Testis (tissue), 3 donors: ENCODE data around the gene SOX6. TPM values are rescaled to one million over a fixed set of nuclear protein-coding genes. Genes with fewer than 3 reads are reported as not detected.

Experiments
- DNase-seq: peaks from one replicate; pipeline ENCODE4 v3.0.0-alpha.2; 2019
- H3K27ac ChIP-seq, 2 donors: fragments of 200-600 bp; sonication (generic); one replicate each; pipeline ENCODE4 v1.5.1; 2019
- H3K27me3 ChIP-seq: fragments of 200-600 bp; sonication (generic); one replicate; pipeline ENCODE4 v1.5.1; 2019
- H3K36me3 ChIP-seq: fragments of 200-600 bp; sonication (generic); one replicate; pipeline ENCODE4 v1.5.1; 2017; ENCODE audit warnings: low read depth; ENCODE audit errors: missing control alignments
- H3K4me1 ChIP-seq: fragments of 200-600 bp; sonication (generic); one replicate; pipeline ENCODE4 v1.5.1; 2019
- H3K4me3 ChIP-seq, 2 donors: fragments of 200-600 bp; sonication (generic); one replicate each; pipeline ENCODE4 v1.5.1; 2017 to 2019
- H3K9me3 ChIP-seq: fragments of 200-600 bp; sonication (generic); one replicate; pipeline ENCODE4 v1.5.1; 2017
- POLR2A ChIP-seq: fragments of 450-650 bp; IDR thresholded peaks from one replicate; pipeline ENCODE4 v1.6.1; 2017; ENCODE audit warnings: antibody characterized with exemption, mild to moderate bottlenecking, moderate library complexity
- WGBS, 2 donors: methylation state at CpG; one replicate each; pipeline ENCODE4 v1.1.5; 2018; 5-methylcytosine and 5-hydroxymethylcytosine counted together
- intact Hi-C: fragments of 100-400 bp; cut with DNase I; formaldehyde crosslinking; loops from one replicate; pipeline ENCODE4 v1.15.1; 2023; ENCODE audit warnings: low total_unique reads
- polyA plus RNA-seq: library from polyadenylated mRNA; stranded (reverse); fragments of 350-450 nt; fragmentation: Illumina TruSeq; extraction: RNeasy Lipid Tissue Mini Kit (QIAGEN cat#74804); gene quantifications from one replicate; pipeline ENCODE4 v1.2.3, GENCODE V29; 2014; ENCODE audit warnings: low read depth, low replicate concordance; ENCODE audit not compliant: insufficient read depth
- total RNA-seq, 2 donors: library from RNA; depleted of rRNA; stranded (reverse); fragments of >200 nt; gene quantifications; one replicate each; pipeline ENCODE4 v1.2.3, GENCODE V29; 2016
- TF ChIP-seq, protein P1 (sequence below), 3 experiments: fragments of 450-650 bp in 2 of 3; fragments of 200-600 bp in 1 of 3; sonication (generic) in 1 of 3; IDR thresholded peaks; one replicate each; pipeline ENCODE4 v1.5.1; 2016 to 2019; ENCODE audit warnings: antibody characterized with exemption in 3 of 3, mild to moderate bottlenecking in 2 of 3, moderate library complexity in 1 of 3

The SOX6 gene
- total and polyA plus RNA-seq, 3 donors from 2014 or later, result 39.6 to 74.0 (median 52.3) TPM

DNA sequence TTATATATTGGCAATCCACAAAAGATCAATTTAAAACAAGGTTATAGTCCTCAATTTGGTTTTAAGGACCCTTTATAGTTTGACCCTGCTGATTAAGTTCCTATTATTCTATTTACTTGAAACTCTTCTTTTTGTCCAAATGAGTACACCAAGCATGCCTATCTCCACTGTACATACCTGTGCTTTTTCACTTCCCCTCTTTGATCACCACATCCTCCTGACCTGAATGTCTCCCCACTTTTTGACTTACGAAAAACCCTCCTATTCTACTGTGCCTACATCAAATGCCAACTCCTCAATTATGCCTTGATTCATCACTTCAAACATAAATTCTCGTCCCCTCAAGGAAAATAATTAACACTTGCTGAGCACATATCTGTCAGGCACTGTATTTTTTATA, 113.5 kb downstream of the SOX6 start:
- no peaks in the 10 kb centered on the region for H3K9me3 ChIP-seq
- no peak for DNase-seq
- H3K4me3 ChIP-seq, result no peak overlapping the region
- H3K27me3 ChIP-seq, result no peaks in the 10 kb centered on the region
- TF ChIP-seq, protein P1, sequence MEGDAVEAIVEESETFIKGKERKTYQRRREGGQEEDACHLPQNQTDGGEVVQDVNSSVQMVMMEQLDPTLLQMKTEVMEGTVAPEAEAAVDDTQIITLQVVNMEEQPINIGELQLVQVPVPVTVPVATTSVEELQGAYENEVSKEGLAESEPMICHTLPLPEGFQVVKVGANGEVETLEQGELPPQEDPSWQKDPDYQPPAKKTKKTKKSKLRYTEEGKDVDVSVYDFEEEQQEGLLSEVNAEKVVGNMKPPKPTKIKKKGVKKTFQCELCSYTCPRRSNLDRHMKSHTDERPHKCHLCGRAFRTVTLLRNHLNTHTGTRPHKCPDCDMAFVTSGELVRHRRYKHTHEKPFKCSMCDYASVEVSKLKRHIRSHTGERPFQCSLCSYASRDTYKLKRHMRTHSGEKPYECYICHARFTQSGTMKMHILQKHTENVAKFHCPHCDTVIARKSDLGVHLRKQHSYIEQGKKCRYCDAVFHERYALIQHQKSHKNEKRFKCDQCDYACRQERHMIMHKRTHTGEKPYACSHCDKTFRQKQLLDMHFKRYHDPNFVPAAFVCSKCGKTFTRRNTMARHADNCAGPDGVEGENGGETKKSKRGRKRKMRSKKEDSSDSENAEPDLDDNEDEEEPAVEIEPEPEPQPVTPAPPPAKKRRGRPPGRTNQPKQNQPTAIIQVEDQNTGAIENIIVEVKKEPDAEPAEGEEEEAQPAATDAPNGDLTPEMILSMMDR (IDR thresholded peaks at IDR 0.05), result no peak
- TF ChIP-seq POLR2A, result no peak
- intact Hi-C loops, result no loop called here
- H3K27ac ChIP-seq, result no peak overlapping the region
- 87 to 93% methylated on average over 2 of the region's 2 CpGs for WGBS, 2 donors
- H3K36me3 ChIP-seq, result no peaks in the 10 kb centered on the region
- no peaks in the 10 kb centered on the region for H3K4me1 ChIP-seq

DNA sequence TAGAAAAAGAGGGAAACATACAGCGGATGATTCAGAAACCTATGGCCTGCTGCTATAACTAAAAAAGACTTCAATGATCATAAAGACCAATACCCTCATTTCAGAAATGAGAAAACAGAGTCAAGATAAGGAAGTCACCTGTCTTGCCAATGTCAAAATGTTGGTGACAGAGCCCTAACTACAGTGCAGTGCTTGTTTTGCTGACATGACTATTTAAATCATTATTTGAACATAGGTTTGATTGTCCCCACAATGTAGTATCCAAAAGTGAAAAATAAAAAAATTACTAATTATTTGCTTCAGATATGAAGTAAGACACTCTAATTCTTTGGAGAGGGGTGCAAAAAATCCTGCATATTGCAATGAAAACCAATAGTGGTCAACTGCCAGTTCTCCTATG, 115.7 kb downstream of the SOX6 start:
- Histone ChIP-seq H3K4me3 (no peak overlapping the region), H3K9me3 (no peaks in the 10 kb centered on the region), H3K36me3 (no peaks in the 10 kb centered on the region), H3K4me1 (no peaks in the 10 kb centered on the region), H3K27me3 (no peaks in the 10 kb centered on the region), H3K27ac (no peak overlapping the region)
- TF ChIP-seq POLR2A, result no peak
- TF ChIP-seq, protein P1 (IDR thresholded peaks at IDR 0.05), result no peak
- WGBS, 2 donors, result 98 to 100% methylated on average over 1 of the region's 1 CpG
- intact Hi-C loops, result no loop called here
- no peak for DNase-seq

DNA sequence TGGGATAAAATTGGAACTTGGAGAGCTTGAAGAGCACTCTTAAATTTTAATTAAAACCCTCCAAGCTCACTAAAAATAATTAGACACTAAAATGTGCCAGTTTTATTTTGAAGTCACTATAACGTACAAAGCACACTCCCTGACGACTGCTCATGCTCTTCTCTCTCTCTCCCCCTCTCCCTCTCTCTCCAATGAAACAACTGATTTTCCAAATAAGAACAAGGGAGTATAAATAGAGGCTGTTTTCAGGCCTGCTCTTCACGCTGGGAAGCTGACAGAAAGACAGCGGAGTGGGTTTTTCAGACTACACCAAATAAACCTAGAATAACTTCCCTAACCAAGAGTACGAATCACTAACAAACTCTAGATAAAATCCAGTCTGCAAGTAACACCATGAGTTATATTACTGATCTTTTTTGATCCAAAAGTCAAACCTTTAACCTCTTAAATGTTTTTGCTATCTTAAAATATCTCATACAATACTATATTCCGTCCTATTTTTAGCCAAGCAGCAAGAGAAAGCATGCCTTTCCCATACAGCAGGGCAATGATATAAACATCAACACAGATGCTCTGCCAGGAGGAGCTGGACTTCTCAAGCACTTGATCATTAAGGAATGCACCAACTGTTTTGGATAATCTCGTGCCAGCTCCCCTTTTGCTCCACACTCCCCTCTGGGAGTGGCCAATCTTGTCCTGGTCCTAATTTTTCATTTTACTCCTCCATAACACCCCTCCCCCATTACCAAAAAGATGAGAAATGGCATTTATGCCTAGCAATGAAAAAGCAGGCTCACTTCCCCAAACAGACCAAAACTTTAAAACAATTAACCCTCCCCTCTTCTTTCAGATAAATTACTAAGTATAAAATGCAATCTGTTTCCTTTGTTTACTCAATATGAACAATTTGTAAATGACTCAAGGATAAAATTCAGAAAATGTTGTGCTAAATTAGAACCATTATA, 116.9 kb downstream of the SOX6 start:
- Histone ChIP-seq H3K36me3 (no peaks in the 10 kb centered on the region), H3K27me3 (no peaks in the 10 kb centered on the region), H3K27ac (no peak overlapping the region), H3K4me1 (no peaks in the 10 kb centered on the region), H3K4me3 (no peak overlapping the region), H3K9me3 (no peaks in the 10 kb centered on the region)
- intact Hi-C loops, result no loop called here
- no peak for TF ChIP-seq POLR2A
- TF ChIP-seq, protein P1 (IDR thresholded peaks at IDR 0.05), result no peak
- 40 to 44% methylated on average over 7 of the region's 7 CpGs for WGBS, 2 donors
- DNase-seq, result no peak

DNA sequence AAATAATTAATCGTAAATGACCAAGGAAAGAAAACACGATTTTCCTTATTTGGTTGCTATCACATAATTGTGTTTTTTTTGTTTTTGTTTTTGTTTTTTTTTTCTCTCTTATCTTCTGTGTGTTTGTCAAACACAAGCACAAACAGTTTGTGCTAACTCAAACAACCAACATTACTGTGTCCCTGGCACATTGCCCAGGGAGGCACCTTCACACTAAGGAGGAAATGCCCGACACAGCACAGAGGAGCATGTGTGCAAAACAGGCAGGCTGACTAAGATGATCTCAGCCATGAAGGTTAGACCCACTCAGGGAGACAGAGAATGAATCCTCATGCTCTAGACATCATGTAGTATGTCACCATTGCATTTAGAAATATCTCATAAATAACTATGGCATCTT, 130.1 kb downstream of the SOX6 start:
- no peak overlapping the region for H3K4me3 ChIP-seq
- H3K36me3 ChIP-seq, result no peaks in the 10 kb centered on the region
- peak; percentile 23 for DNase-seq
- no peaks in the 10 kb centered on the region for H3K4me1 ChIP-seq
- WGBS, 2 donors, result 48 to 54% methylated on average over 3 of the region's 3 CpGs
- TF ChIP-seq, protein P1 (IDR thresholded peaks at IDR 0.05), result no peak
- no peak for TF ChIP-seq POLR2A
- intact Hi-C loops, result no loop called here
- no peak overlapping the region for H3K27ac ChIP-seq
- H3K9me3 ChIP-seq, result no peaks in the 10 kb centered on the region
- H3K27me3 ChIP-seq, result no peaks in the 10 kb centered on the region
